Naive thymus-derived CD8-positive, alpha-beta T cell (primary cell): ENCODE measurements around the gene PPFIA1. TPM values are rescaled to one million over a fixed set of nuclear protein-coding genes. Genes with fewer than 3 reads are reported as not detected.

Experiments
- ATAC-seq, 2 donors: fragments of 150-1000 bp; cut with Tn5 transposase in 1 of 2; sonication (Bioruptor Pico), chemical (Tn5 transposase) in 1 of 2; 1 replicate in 1 of 2; 2 replicates in 1 of 2; pipeline ENCODE4 v1.10.0; 2021; ENCODE audit warnings: mild to moderate bottlenecking in 2 of 2, moderate library complexity in 2 of 2
- POLR2A ChIA-PET: fragments of 350-600 bp; sonication (Branson Sonifier 250); formaldehyde crosslinking; loops from one replicate; lab custom pipeline; 2021; ENCODE audit warnings: antibody characterized with exemption; lab: Charles Lee
- DNase-seq, 10 donors: peaks; one replicate each; pipeline versions ENCODE4 v3.0.0 to v3.0.0-alpha.2; 2020 to 2022
- H3K27ac Mint-ChIP-seq, 10 donors: one replicate each; pipeline ENCODE4 v1.8.0; 2020 to 2022; ENCODE audit warnings: mild to moderate bottlenecking in 10 of 10, mixed read lengths in 10 of 10, moderate library complexity in 4 of 10, inconsistent platforms in 1 of 10
- H3K27me3 Mint-ChIP-seq, 5 donors: one replicate each; pipeline ENCODE4 v1.8.0; 2021 to 2022; ENCODE audit warnings: mixed read lengths in 5 of 5
- H3K36me3 Mint-ChIP-seq, 3 donors: one replicate each; pipeline ENCODE4 v1.8.0; 2020 to 2022; ENCODE audit warnings: mixed read lengths in 3 of 3, mild to moderate bottlenecking in 2 of 3, inconsistent platforms in 1 of 3
- H3K4me1 Mint-ChIP-seq, 4 donors: one replicate each; pipeline ENCODE4 v1.8.0; 2021 to 2022; ENCODE audit warnings: mixed read lengths in 4 of 4
- H3K4me3 Mint-ChIP-seq, 10 donors: one replicate each; pipeline ENCODE4 v1.8.0; 2020 to 2022; ENCODE audit warnings: mild to moderate bottlenecking in 10 of 10, mixed read lengths in 10 of 10, moderate library complexity in 6 of 10, inconsistent platforms in 1 of 10
- H3K9me3 Mint-ChIP-seq, 9 donors: one replicate each; pipeline ENCODE4 v1.8.0; 2020 to 2022; ENCODE audit warnings: mixed read lengths in 9 of 9, mild to moderate bottlenecking in 3 of 9, inconsistent platforms in 1 of 9, moderate library complexity in 1 of 9
- polyA plus RNA-seq, 3 donors: library from polyadenylated mRNA; unstranded; fragments of 300-500 nt; fragmentation: Illumina TruSeq; gene quantifications; one replicate each; pipeline ENCODE4 v1.2.3, GENCODE V29; 2021
- total RNA-seq, 8 experiments: library from RNA in 2 of 8; stranded (reverse) in 2 of 8; gene quantifications; one replicate each; pipeline ENCODE4 v1.2.3 and lab custom pipeline; 2021 to 2026

The PPFIA1 gene
- total RNA-seq (10 to 100 TPM; 60.3 to 64.8 TPM), polyA plus RNA-seq (10 to 100 TPM in 2 of 3 donors, 1 to 10 TPM in 1; 6.8 to 15.0 (median 10.3) TPM), total RNA-seq (lab: John Stamatoyannopoulos, UW) (62.5 to 96.8 (median 76.1) reads per million in 6 experiments)

DNA sequence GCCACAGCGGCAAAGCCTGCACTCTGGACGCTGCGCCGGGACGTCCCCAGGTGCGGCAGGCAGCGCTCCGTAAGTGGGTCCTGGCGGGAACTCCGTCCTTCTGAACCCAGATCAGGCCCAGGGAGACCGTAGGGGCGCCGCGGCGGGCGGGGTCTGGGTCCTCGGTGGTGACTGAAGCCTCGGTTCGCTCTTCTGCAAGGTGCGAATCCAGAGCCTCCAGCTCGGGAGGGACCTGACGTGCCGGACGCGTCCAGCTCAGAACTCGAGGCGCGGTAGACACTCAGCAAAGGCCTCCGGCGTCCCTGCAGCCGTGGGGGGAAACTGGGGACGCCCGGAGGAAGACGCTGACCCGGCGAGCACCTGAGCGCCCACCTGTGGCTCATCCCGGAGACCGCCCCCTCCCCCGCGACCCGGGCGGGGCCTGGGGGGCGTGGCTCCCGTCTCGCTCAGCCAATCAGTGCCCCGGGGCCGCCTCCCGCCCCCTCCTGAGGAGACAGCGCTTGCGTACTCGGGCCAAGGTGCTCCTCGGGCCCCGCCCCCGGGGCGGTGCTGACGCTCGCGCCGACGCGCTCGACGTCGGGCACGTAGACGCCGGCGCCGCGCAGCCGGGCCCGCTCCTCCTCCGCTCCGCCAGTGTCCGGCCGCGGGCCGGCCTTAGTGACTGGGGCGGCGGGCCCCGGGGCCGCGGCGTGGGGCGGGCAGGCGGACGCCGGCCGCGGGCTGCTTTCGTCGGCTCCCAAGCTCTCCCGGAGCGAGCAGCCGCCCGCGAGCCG is at the start of gene PPFIA1:
Gene PPFIA1 (plus strand): TSS at position 587 of the 773 bp plus-strand sequence. CDS start 1,483 bp downstream, outside the sequence.
- peak within 1 kb of the TSS; percentile 86 to 93 (median 92) for H3K4me3 Mint-ChIP-seq
- ATAC-seq = peak; percentile 85 to 89
- peak; percentile 92 to 97 (median 96) for DNase-seq
- H3K27me3 Mint-ChIP-seq = peaks cover under 1 to 17% (median 7%) of the 10 kb centered on the region in 5 donors
- H3K4me1 Mint-ChIP-seq = peaks cover 11 to 45% (median 40%) of the 10 kb centered on the region in 4 donors
- peaks cover 0 to 29% (median 3%) of the 10 kb centered on the region in 3 donors for H3K36me3 Mint-ChIP-seq
- POLR2A ChIA-PET = interaction anchor here (0.6 to 3.4 kb wide), 3 partner anchors 34 to 110 kb away, joined by 3 to 16 read pairs (median 6); partner anchors contain the start of gene FADD
- no peaks in the 10 kb centered on the region for H3K9me3 Mint-ChIP-seq
- H3K27ac Mint-ChIP-seq = peak within 1 kb of the TSS; percentile 75 to 90 (median 86)

DNA sequence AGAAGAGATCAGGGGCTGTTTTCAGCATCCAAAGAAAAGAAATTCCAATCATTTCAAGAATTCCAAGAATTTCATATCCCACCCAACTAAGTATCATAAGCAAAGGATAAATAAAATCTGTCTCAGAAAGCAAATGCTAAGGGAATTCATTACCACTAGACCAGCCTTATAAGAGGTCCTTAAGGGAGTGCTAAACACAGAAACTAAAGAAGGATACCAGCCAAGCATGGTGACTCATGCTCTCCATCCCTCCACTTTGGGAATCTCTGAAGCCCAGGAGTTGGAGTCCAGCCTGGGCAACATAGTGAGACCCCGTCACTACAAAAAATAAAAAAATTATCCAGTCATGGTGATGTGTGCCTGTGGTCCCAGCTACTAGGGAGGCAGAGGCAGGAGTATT is 49.6 kb upstream of the PPFIA1 start:
- H3K9me3 Mint-ChIP-seq = no peaks in the 10 kb centered on the region
- no peak overlapping the region for H3K27ac Mint-ChIP-seq
- peaks cover 0 to 42% (median 19%) of the 10 kb centered on the region in 5 donors for H3K27me3 Mint-ChIP-seq
- POLR2A ChIA-PET = interaction anchor here (0.7 kb wide), 1 partner anchor 30 kb away, joined by 4 read pairs; no protein-coding TSS in a partner anchor
- peaks cover 0 to 3% (median 0%) of the 10 kb centered on the region in 4 donors for H3K4me1 Mint-ChIP-seq
- peak in 1 of 10 donors; percentile 4 for DNase-seq
- peaks cover 0 to 4% (median 4%) of the 10 kb centered on the region in 3 donors for H3K36me3 Mint-ChIP-seq
- no peak overlapping the region for H3K4me3 Mint-ChIP-seq
- no peak for ATAC-seq

DNA sequence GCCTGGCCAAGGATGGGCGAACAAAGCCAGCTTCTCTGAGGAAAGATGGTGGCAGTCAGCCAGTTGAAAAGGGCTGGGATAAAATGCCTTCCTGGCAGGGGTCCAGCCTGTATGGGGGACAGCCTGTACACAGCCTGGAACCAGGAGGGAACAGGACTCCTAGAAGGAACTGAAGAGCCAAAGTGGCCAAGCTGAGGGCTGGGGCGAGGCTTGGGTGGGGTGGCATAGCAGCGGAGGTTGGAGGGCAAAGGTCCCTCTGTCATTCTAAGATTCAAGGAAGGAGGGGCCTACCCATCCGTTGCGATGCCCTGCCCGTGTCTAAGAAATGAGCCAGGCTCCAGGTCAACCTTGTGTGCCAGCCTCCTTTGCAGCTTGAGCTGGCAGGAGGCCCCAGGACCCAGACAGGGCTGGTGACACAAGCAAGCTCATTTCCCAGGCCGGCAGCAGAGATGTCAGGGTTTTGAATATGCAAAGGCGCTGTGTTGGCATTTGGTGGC is 44.8 kb upstream of the PPFIA1 start:
- ATAC-seq = no peak
- H3K4me3 Mint-ChIP-seq = no peak overlapping the region
- no peak for DNase-seq
- H3K4me1 Mint-ChIP-seq = no peaks in the 10 kb centered on the region
- POLR2A ChIA-PET = no interaction called here
- peaks cover 0 to 20% (median 0%) of the 10 kb centered on the region in 5 donors for H3K27me3 Mint-ChIP-seq
- peaks cover 0 to 2% (median 0%) of the 10 kb centered on the region in 3 donors for H3K36me3 Mint-ChIP-seq
- H3K27ac Mint-ChIP-seq = no peak overlapping the region
- H3K9me3 Mint-ChIP-seq = no peaks in the 10 kb centered on the region

DNA sequence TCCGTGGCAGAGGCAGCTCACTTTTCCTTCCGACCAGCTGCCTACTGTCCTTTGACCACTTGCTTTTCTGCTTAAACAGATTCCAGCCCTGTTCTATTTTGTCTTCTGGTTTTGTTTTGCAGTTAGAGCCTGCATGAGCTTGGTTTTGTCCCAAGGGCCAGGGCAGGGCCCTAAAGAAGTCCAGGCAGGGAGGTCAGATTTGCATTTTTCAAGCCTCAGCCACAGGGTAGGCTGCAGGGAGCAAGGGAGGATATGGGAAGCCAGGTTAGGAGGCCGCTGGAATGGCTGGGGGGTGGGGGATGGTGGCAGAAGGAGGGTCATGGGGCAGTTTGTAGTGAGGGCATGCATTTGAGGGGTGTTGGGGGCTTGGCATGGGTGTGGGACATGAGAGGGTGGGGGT is 44.3 kb upstream of the PPFIA1 start:
- Mint-ChIP-seq H3K36me3 (no peaks in the 10 kb centered on the region), H3K4me1 (no peaks in the 10 kb centered on the region), H3K27ac (no peak overlapping the region), H3K27me3 (peaks cover 0 to 18% (median 0%) of the 10 kb centered on the region in 5 donors), H3K4me3 (no peak overlapping the region), H3K9me3 (no peaks in the 10 kb centered on the region)
- ATAC-seq (no peak), DNase-seq (no peak)
- POLR2A ChIA-PET = no interaction called here

DNA sequence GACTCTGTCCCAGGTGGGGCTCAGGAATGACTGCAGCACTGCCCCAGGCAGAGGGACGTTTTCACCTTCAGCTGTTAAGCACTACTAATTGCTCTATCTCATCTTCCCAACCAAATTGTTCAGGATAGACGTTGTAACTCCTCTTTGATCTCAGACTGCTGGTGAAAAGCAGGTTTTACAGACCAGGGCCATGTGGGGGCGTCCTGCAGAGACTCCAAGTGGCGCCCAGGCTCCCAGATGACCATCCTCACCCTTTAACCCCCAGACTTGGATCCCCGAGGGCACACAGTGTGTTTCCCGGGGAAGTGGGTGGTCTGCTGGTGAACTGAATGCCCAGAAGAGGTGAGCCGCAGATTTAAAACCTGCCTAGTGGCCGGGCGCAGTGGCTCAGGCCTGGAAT is 43.5 kb upstream of the PPFIA1 start:
- Mint-ChIP-seq H3K9me3 (no peaks in the 10 kb centered on the region), H3K4me1 (no peaks in the 10 kb centered on the region), H3K27me3 (peaks cover 0 to 18% (median 0%) of the 10 kb centered on the region in 5 donors), H3K4me3 (no peak overlapping the region), H3K36me3 (no peaks in the 10 kb centered on the region), H3K27ac (no peak overlapping the region)
- POLR2A ChIA-PET = no interaction called here
- DNase-seq (no peak), ATAC-seq (no peak)

DNA sequence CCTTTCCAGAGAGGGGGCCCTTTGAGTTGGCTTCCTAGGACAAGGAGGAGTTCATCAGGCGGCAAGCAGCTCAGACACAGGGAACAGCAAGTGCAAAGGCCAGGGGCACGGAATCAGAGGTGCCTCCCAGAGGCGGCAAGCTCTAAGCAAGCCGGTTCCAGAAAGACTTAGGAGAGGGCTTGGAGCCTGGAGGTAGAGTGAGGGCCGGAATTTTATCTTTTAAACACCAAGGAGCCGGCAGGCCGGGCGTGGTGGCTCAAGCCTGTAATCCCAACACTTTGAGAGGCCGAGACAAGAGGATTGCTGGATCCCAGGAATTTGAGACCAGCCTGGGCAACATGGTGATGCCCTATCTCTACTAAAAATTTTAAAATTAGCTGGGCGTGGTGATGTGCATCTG is 40.8 kb upstream of the PPFIA1 start:
- H3K4me1 Mint-ChIP-seq = no peaks in the 10 kb centered on the region
- peaks cover 0 to 7% (median 5%) of the 10 kb centered on the region in 5 donors for H3K27me3 Mint-ChIP-seq
- H3K9me3 Mint-ChIP-seq = no peaks in the 10 kb centered on the region
- no peak overlapping the region for H3K27ac Mint-ChIP-seq
- DNase-seq (no peak), ATAC-seq (no peak)
- no peak overlapping the region for H3K4me3 Mint-ChIP-seq
- no peaks in the 10 kb centered on the region for H3K36me3 Mint-ChIP-seq
- POLR2A ChIA-PET = no interaction called here

DNA sequence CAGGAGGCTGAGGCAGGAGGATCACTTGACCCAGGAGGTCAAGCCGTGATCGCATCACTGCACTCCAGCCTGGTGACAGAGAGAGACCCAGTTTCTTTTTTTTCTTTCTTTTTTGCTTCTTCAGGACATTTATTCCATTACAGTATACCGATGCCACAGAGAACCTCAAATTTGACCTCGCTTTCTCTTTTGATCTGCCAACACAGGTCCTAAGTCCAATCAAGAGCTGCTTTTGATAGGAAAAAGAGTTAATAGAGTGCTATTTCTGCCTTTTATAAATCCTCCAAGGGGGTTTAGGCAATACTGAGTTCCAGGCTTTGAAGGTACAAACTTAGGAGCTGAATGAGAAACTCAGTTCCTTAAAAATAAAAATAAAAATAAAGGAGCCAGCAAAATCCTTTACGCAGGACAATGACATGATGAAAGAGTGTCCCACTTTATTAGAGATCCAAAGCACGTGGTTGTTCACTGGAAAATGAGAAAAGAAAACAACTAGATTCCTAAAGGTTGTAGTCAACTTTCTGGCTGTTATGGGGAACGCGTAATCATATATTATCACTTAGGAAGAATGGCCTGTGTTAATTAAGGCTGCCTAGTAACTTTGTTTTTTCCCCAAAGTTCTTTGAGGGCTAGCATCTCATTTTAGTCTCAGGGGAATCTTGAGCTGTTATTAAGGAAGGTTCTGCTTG is 40.2 kb upstream of the PPFIA1 start:
- Mint-ChIP-seq H3K4me3 (no peak overlapping the region), H3K27me3 (peaks cover 0 to 7% (median 3%) of the 10 kb centered on the region in 5 donors), H3K27ac (no peak overlapping the region), H3K36me3 (no peaks in the 10 kb centered on the region), H3K9me3 (no peaks in the 10 kb centered on the region), H3K4me1 (no peaks in the 10 kb centered on the region)
- POLR2A ChIA-PET = no interaction called here
- DNase-seq (no peak), ATAC-seq (no peak)

DNA sequence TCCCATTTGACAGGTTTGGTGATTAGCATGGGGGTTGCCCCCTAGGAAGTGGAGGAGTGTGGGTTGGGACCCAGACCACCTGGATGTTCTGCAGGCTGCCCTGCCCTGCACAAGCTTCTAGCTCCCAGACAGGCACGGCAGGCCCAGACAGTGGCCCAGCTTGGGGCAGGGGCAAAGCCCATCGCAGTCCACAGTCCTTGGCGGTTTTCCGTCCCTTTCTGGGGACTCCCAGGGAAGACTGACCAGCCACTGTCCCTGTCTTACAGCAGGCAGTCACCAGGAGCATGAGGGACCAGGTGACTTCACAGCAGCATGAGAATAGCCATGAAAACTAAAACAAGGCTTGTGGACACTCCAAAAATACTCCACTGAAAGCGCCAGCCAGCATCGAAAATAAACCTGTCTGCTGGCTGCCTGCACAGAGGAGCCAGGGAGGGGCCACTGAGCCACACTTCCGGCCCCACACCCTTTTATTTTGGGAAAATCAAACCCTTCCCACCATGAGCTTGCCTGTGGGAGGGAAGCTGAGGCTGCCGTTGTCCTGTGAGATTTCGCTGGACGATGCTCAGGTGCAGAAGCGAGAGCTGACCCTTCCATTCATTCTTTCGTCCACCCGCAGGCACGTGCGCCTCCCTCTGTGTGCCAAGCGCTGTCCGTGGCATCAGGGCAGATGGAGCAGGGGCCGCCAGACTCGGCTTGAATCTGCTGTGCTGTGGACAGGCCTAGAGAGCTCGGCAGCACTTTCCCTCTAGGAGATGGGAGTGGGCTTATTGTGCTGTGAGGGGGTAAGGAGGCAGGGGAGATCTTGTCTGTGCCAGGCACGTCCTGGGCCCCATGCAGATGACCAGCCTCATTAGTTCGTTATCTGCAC is 39.4 kb upstream of the PPFIA1 start:
- no peak for DNase-seq
- H3K4me1 Mint-ChIP-seq = no peaks in the 10 kb centered on the region
- H3K36me3 Mint-ChIP-seq = no peaks in the 10 kb centered on the region
- H3K4me3 Mint-ChIP-seq = no peak overlapping the region
- POLR2A ChIA-PET = no interaction called here
- no peak for ATAC-seq
- peaks cover 0 to 7% (median 0%) of the 10 kb centered on the region in 5 donors for H3K27me3 Mint-ChIP-seq
- H3K9me3 Mint-ChIP-seq = no peaks in the 10 kb centered on the region
- H3K27ac Mint-ChIP-seq = no peak overlapping the region

DNA sequence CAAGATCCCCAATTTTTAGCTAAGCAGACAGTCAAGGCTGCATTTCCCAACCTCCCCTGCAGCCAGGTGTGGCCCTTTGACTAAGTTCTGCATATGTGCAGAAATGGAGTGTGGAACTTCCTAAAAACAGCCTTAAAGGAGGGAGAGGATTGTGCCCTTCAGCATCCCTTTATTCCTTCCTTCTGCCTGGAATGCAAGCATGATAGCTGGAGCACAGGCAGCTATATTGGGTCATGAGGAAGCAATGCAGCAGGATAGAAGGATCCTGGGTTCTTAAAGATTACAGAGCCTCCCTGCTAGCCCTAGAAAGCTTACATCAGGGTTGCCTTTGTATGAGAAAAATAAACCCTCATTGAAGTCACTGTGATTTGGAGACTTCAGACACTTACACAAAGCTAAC is 37.5 kb upstream of the PPFIA1 start:
- ATAC-seq = no peak
- Mint-ChIP-seq H3K36me3 (no peaks in the 10 kb centered on the region), H3K27me3 (peaks cover 0 to 10% (median 3%) of the 10 kb centered on the region in 5 donors), H3K27ac (peak overlapping the region in 1 of 10 donors; percentile 65), H3K4me3 (no peak overlapping the region), H3K9me3 (no peaks in the 10 kb centered on the region), H3K4me1 (peaks cover 0 to 2% (median 0%) of the 10 kb centered on the region in 4 donors)
- POLR2A ChIA-PET = no interaction called here
- no peak for DNase-seq

DNA sequence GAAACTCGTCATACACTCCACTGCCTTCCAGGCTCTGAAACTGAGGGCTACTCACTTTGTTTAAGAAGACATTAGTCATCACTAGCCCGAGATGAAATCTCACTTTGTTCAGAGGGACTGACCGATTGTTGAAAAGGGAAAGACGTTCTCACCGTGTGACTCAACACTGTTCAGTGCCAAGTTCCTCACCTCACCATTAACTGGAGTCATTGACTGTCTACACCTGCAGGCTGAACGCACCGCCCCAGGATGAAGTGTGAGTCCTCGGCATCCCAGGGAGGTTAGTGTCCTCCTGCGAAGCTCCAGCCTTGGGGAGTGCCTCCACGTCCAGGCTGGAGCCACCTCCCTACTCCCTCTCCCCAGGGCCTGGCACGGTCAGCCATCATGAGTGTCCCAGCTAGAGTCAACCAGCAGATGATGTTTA is 37.0 kb upstream of the PPFIA1 start:
- peaks cover 0 to 2% (median 0%) of the 10 kb centered on the region in 4 donors for H3K4me1 Mint-ChIP-seq
- ATAC-seq (no peak), DNase-seq (no peak)
- H3K4me3 Mint-ChIP-seq = no peak overlapping the region
- no peaks in the 10 kb centered on the region for H3K36me3 Mint-ChIP-seq
- POLR2A ChIA-PET = no interaction called here
- H3K9me3 Mint-ChIP-seq = no peaks in the 10 kb centered on the region
- H3K27me3 Mint-ChIP-seq = peaks cover 0 to 10% (median 3%) of the 10 kb centered on the region in 5 donors
- peak overlapping the region in 1 of 10 donors; percentile 4 for H3K27ac Mint-ChIP-seq

DNA sequence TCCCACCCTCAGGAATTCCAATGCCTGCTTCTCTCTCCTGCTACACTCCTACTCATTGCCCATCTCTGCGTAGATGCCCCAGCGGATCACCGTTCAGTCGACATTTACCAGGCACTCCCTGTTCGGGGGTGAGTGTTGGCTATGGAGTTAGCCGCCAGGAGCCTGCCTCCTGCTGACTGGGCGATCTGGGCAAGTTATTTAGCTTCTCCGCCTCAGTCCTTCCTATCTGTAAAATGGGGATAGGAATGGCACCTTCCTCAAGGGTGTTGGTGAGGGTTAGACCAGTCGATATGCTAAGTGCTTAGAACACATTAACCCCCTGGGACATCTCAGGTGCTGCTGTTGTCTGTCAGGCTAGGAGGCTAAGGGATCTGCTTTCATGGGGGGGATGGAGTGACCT is 36.5 kb upstream of the PPFIA1 start:
- Mint-ChIP-seq H3K4me3 (no peak overlapping the region), H3K4me1 (peaks cover 0 to 2% (median 0%) of the 10 kb centered on the region in 4 donors), H3K27me3 (peaks cover 0 to 10% (median 3%) of the 10 kb centered on the region in 5 donors), H3K9me3 (no peaks in the 10 kb centered on the region), H3K27ac (peak overlapping the region in 1 of 10 donors; percentile 4), H3K36me3 (no peaks in the 10 kb centered on the region)
- no peak for ATAC-seq
- POLR2A ChIA-PET = no interaction called here
- DNase-seq = no peak

DNA sequence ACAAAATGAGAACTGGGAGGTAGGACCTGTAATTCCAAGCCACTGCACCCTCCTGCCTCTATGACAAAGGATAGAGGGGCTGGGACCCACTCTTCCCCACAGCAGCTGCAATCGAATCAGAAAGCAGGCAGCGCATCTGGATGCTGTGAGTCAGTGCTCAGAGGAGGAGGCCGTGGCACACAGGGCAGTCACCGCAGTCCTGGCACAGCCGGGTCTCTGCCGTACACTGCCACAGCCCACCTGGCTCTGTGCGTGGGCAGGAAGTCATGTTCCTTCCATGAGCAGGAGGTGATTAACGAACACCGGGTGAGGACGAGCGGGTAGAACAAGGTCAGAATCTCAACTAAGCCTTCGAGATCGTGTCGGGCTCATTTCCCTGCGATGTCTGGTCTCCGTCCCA is 30.2 kb upstream of the PPFIA1 start:
- POLR2A ChIA-PET = no interaction called here
- peaks cover 6 to 18% (median 11%) of the 10 kb centered on the region in 5 donors for H3K27me3 Mint-ChIP-seq
- ATAC-seq (no peak), DNase-seq (no peak)
- H3K27ac Mint-ChIP-seq = no peak overlapping the region
- H3K4me3 Mint-ChIP-seq = no peak overlapping the region
- peaks cover 0 to 2% (median 0%) of the 10 kb centered on the region in 4 donors for H3K4me1 Mint-ChIP-seq
- H3K36me3 Mint-ChIP-seq = no peaks in the 10 kb centered on the region
- H3K9me3 Mint-ChIP-seq = no peaks in the 10 kb centered on the region
